HG03342 (cell line): ENCODE measurements around the gene NT5C3B.
"Not testable (repeated sequence)": the region's sequence is repeated elsewhere in the genome, so short reads cannot be mapped to it uniquely, and the experiment has no call there.

ENCODE experiments used
- ATAC-seq: cut with Tn5 transposase; IDR thresholded peaks from one replicate; pipeline ENCODE4 v1.9.1; 2021; ENCODE audit warnings: mild to moderate bottlenecking, moderate library complexity; ENCODE audit not compliant: unreplicated experiment

NT5C3B gene

DNA sequence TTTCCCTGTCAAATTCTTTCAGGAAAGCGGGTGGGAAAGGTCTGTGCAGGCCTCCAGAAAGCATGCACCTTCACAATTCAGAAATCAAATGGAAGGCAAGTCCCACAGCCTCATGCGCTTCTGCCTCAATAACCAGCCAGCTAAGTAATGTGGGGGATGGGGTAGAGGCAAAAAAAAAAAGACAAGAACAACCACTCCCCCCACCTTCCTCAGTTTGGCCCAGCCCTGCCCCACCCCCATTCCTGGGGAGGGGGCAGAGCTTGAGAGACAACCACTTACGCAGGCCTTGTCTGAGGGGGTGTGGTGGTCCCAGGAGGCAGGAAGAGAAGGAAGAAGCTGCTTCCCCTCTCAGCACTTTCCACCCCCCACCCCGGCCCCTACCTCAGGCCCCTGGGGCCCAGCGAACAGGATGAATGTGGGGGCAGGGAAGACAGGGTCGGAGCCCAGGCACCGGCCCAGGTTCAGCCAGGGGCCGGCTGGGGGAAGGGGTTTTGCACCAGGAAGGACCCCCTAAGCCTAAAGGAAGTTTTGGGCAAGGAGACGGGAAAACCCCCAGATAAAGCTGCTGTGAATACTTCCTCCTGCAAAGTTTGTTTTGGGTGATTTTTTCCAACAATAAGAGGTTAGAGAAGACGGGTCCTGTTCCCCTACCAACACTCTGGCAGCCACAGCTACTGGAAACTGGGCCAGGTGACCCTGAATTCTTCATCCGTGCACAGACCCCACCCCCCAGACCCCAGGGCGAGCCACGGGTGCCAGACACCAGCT is 50.8 kb downstream of the NT5C3B start:
- ATAC-seq, result no peak

DNA sequence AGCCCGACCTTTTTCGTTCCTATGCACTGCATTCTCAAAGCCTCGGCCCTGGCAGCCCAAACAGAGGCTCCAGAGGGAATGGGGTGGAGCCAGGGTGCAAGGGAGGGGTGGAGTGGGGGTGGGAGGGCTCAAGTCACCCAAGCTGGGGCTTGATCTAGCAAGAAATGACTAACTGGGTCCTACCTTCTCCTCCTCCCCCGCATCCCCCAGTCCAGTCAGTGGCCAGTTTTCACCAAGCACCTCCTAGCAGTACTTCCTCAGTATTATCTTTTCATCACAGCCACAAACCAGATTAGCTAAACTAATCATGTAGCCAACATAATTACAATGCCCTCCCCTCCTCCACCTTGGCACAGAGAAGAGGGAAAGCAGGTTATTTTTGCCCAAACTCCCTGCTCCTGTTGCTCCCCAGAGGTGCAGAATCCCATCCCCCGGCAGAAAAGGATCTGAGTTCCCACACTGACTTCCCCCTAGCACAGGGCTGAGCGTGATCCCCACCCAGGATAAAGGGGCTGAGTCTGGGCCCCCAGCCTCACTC is 51.8 kb downstream of the NT5C3B start:
- no peak for ATAC-seq

DNA sequence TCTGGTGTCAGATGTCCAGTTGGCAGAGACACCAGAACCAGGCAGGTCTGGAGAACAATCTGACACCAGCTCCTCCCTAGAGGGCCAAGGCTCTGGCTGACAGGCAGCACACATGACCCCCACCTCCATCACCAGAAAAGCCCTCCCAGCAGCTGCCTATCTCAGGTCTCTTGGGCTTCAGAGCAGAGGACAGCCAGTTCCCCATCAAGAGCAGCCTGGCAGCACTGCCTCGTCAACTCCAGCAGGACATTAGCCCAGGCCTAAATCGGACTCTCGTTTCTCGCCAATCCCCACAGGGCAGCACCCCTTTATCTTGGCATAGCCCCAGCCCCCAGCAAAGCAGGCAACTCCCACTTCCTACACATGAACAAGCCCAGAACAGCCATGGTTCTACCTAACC is 53.9 kb downstream of the NT5C3B start:
- ATAC-seq, result no peak

GRCh38 chr17:41781404-41782110 is 54.5 kb downstream of the NT5C3B start:
- no peak for ATAC-seq

DNA sequence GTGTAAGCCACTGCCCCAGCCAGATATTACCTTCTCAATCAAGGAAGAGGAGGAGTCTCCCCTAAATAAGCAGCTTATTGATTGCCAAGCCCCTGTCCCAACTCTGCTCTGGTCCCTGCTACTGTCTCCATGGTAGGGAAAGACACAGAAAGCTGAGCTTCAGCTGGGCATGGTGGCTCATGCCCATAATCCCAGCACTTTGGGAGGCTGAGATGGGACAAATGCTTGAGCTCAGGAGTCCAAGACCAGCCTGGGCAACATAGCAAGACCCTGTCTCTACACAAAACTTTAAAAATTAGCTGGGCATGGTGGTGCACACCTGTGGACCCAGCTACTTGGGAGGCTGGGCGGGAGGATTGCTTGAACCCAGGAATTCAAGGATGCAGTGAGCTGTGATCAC is 56.1 kb downstream of the NT5C3B start:
- no peak for ATAC-seq

DNA sequence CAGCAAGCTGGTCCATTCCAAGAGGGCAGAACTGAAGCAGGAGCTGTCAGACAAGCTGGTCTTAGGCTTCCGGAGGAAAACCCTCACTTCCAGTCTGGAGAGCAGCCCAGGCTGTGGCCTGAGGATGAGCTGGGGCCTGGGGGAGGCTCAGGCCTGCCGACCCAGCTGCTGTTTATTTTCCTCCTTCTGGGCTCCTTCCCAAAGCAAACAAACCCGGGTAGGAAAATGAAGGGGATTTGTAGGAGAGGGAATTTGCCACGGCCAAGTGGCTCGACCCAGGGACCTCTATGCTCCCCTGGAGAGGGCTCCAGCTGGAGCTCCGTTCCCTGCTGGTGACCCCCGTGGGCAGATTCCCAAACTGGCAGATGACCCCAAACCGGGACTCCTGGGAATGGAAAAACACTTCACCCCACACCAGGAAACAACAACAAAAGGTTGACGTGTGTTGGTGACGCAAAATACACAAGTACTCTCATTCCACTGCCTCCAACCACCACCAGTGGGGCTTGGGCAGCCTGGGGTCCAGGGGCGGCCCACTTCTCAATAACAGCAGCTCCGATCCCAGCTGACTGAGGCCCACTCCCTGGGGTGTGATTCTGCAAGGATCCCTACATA is 58.4 kb downstream of the NT5C3B start:
- ATAC-seq, result no peak

DNA sequence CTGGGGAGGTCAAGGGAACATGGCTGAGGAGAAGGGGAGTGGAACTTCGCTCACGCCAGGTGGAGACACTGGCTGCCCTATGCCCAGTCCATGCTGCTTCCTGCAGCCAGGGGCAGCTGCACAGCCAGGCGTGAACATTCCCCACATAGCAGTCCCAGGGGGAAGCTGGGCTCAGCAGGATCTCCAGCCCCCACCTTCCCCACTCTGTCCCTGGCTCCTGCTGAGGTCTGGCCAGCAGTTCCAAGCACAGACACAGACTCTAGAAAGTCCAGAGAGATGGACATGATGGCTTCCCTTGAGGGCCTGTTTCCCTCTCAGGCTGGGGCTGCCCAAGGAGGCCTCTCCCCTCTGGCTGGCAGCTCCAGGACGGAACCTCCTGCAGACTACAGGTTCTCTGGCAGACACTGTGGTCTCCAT is 58.9 kb downstream of the NT5C3B start:
- no peak for ATAC-seq

GRCh38 chr17:41776262-41776900 is 59.7 kb downstream of the NT5C3B start:
- ATAC-seq, result not testable (repeated sequence)

DNA sequence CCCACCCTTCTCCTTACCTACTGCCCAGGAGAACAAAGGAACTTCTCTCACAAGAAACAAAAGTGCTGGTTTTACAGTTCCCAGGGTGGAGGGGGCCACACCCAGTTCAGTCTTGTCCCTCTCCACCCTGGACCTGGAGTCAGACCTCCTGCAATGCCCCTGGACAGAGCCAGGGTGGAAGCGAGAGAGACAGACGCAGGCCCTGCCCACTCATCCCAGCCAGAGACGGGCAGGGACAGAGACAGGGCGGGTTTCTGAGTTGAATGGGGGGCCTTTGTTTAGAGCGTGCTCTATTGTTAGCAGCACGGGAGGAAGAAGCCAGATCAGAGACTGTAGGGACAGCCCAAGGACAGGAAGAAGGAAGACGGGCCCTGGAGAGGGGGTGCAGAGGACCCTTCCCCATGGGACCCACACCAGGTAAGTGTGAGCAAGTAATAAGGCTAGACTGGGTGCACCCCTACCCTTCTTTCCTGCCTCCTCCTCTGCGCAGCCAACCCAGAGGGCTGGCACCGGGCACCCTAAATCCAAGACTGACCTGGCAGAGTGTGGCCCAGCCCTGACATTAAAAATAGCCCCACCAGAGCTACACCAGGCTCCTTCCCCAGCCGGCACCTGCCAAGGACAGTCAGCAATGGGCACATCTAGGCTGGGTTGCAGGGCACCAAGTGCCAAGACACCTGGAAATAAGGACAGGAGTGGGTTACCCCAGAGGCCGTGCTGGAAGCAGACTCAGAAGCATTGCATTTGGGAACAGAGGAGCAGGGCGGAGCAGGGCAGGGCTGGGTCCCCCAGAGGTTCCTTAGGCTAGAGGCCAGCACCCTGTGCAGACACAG is 60.4 kb downstream of the NT5C3B start:
- no peak for ATAC-seq
